ENCODE data around the gene KRTAP2-1. TPM values are rescaled to one million over a fixed set of nuclear protein-coding genes. Genes with fewer than 3 reads are reported as not detected.
"Not testable (repeated sequence)": the region's sequence is repeated elsewhere in the genome, so short reads cannot be mapped to it uniquely, and the experiment has no call there.

The KRTAP2-1 gene
- polyA plus RNA-seq, 2 donors = not detected

GRCh38 chr17:41037853-41038350 is 9.2 kb downstream of the KRTAP2-1 start:
- WGBS, 2 donors = 74 to 75% methylated on average over 2 of the region's 2 CpGs
- Histone ChIP-seq H3K27me3 (ENCODE audit: control insufficient read depth in 1 of 2, insufficient read depth in 2 of 2, low read length in 2 of 2) (no peaks in the 10 kb centered on the region), H3K4me3 (ENCODE audit: low read depth in 1 of 2, low read length in 2 of 2) (no peak overlapping the region), H3K27ac (ENCODE audit: low read depth in 2 of 2, low read length in 1 of 2) (no peak overlapping the region), H3K9me3 (ENCODE audit: control insufficient read depth in 2 of 2, insufficient read depth in 1 of 2, low read depth in 1 of 2, low read length in 1 of 2) (no peaks in the 10 kb centered on the region), H3K36me3 (ENCODE audit: control insufficient read depth in 2 of 2, insufficient read depth in 2 of 2, low read length in 1 of 2) (no peaks in the 10 kb centered on the region), H3K4me1 (ENCODE audit: control insufficient read depth in 2 of 2, insufficient read depth in 2 of 2, low read length in 1 of 2) (peaks cover 0 to 8% of the 10 kb centered on the region in 2 donors)

DNA sequence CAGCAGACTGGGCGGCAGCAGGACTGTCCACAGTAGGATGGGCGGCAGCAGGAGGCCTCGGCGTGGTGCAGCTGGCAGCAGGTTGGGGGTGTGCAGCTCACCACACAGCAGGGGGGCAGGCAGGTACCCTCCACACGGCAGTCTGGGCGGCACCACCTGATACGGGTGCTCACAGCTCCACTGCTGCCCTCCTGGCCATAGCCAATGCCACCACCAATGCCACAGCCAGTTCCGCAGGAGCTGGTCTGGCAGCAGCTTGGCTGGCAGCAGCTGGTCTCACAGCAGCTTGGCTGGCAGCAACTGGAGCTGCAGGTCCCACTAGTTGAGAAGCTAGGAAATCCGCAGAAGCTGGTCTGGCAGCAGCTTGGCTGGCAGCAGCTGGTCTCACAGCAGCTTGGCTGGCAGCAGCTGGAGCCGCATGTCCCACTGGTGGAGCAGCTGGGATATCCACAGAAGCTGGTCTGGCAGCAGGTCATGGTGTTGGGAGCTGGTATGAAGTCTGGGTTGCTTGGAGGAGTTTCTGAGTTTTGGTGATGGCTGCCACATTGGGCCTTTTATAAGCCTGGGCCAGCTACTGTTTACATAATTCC is 12.7 kb downstream of the KRTAP2-1 start, which contains the start of gene KRTAP1-3:
Gene KRTAP1-3 (minus strand): TSS at position 529 of the 590 bp plus-strand sequence. CDS start 53 bp downstream, at position 476.
- H3K4me1 ChIP-seq (ENCODE audit: control insufficient read depth in 2 of 2, insufficient read depth in 2 of 2, low read length in 1 of 2); H3K27me3 ChIP-seq (ENCODE audit: control insufficient read depth in 1 of 2, insufficient read depth in 2 of 2, low read length in 2 of 2); H3K9me3 ChIP-seq (ENCODE audit: control insufficient read depth in 2 of 2, insufficient read depth in 1 of 2, low read depth in 1 of 2, low read length in 1 of 2); H3K36me3 ChIP-seq (ENCODE audit: control insufficient read depth in 2 of 2, insufficient read depth in 2 of 2, low read length in 1 of 2); H3K4me3 ChIP-seq (ENCODE audit: low read depth in 1 of 2, low read length in 2 of 2); H3K27ac ChIP-seq (ENCODE audit: low read depth in 2 of 2, low read length in 1 of 2): not testable (repeated sequence)
- WGBS, 2 donors = 74 to 79% methylated on average over 9 to 10 of the region's 10 CpGs

GRCh38 chr17:41029633-41030245 is 17.4 kb downstream of the KRTAP2-1 start, which contains the start of gene KRTAP1-4:
TSS of gene KRTAP1-4 (minus strand) at chr17:41030195. CDS start at chr17:41030078, 117 bp downstream.
- peaks cover 0 to 14% of the 10 kb centered on the region in 2 donors for H3K4me1 ChIP-seq (ENCODE audit: control insufficient read depth in 2 of 2, insufficient read depth in 2 of 2, low read length in 1 of 2)
- H3K4me3 ChIP-seq (ENCODE audit: low read depth in 1 of 2, low read length in 2 of 2) = no peak within 1 kb of the TSS
- H3K9me3 ChIP-seq (ENCODE audit: control insufficient read depth in 2 of 2, insufficient read depth in 1 of 2, low read depth in 1 of 2, low read length in 1 of 2) = no peaks in the 10 kb centered on the region
- H3K36me3 ChIP-seq (ENCODE audit: control insufficient read depth in 2 of 2, insufficient read depth in 2 of 2, low read length in 1 of 2) = no peaks in the 10 kb centered on the region
- H3K27ac ChIP-seq (ENCODE audit: low read depth in 2 of 2, low read length in 1 of 2) = no peak within 1 kb of the TSS
- WGBS, 2 donors = 80 to 85% methylated on average over 12 of the region's 12 CpGs
- no peaks in the 10 kb centered on the region for H3K27me3 ChIP-seq (ENCODE audit: control insufficient read depth in 1 of 2, insufficient read depth in 2 of 2, low read length in 2 of 2)

DNA sequence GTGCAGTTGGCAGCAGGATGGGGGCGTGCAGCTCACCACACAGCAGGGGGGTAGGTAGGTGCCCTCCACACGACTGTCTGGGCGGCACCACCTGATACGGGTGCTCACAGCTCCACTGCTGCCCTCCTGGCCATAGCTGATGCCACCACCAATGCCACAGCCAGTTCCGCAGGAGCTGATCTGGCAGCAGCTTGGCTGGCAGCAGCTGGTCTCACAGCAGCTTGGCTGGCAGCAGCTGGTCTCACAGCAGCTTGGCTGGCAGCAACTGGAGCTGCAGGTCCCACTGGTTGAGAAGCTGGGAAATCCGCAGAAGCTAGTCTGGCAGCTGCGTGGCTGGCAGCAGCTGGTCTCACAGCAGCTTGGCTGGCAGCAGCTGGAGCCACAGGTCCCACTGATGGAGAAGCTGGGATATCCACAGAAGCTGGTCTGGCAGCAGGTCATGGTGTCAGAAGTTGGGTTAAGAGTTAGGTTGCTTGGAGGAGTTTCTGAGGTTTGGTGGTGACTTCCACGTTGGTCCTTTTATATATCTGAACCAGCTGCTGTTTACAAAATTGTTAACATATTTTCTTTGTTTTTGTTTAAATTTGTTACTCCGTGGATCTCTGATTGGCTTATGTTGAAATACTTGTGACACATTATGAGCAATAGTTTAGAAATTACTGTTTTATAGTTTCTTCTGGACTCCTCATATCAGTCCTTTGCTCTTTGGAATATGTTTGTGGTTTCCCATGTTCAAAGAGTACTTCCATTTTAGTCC is 20.2 kb downstream of the KRTAP2-1 start, which contains the start of gene KRTAP1-5:
Gene KRTAP1-5 (minus strand): TSS at position 494 of the 757 bp plus-strand sequence. CDS start 53 bp downstream, at position 441.
- WGBS, 2 donors = 52 to 65% methylated on average over 9 of the region's 9 CpGs
- Histone ChIP-seq H3K36me3 (ENCODE audit: control insufficient read depth in 2 of 2, insufficient read depth in 2 of 2, low read length in 1 of 2) (no peaks in the 10 kb centered on the region), H3K27me3 (ENCODE audit: control insufficient read depth in 1 of 2, insufficient read depth in 2 of 2, low read length in 2 of 2) (peaks cover 0 to 2% of the 10 kb centered on the region in 2 donors), H3K9me3 (ENCODE audit: control insufficient read depth in 2 of 2, insufficient read depth in 1 of 2, low read depth in 1 of 2, low read length in 1 of 2) (no peaks in the 10 kb centered on the region), H3K4me3 (ENCODE audit: low read depth in 1 of 2, low read length in 2 of 2) (no peak within 1 kb of the TSS), H3K4me1 (ENCODE audit: control insufficient read depth in 2 of 2, insufficient read depth in 2 of 2, low read length in 1 of 2) (peaks cover 0 to 10% of the 10 kb centered on the region in 2 donors), H3K27ac (ENCODE audit: low read depth in 2 of 2, low read length in 1 of 2) (no peak within 1 kb of the TSS)

DNA sequence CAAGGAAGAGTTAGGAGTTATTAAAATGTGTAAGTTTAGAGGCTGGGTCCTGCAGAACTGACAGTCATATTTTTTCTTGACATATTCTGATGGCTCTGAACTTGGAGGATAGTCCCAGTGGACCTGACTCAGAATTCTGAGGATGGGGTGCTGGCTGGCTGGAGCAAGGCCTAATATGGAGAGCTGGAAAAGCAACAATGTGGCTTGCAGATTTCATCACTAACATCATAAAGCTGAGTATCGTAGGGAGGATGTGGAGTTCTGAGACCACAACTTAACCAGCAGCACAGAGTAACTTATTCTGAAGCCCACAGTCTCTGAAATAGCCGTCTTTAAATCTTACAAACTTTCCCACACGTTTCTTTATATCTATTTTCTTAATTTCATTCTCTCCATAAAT is 22.4 kb downstream of the KRTAP2-1 start:
- 81 to 87% methylated on average over 3 of the region's 3 CpGs for WGBS, 2 donors
- H3K4me1 ChIP-seq (ENCODE audit: control insufficient read depth in 2 of 2, insufficient read depth in 2 of 2, low read length in 1 of 2) = peaks cover 0 to 9% of the 10 kb centered on the region in 2 donors
- H3K27ac ChIP-seq (ENCODE audit: low read depth in 2 of 2, low read length in 1 of 2) = no peak overlapping the region
- H3K4me3 ChIP-seq (ENCODE audit: low read depth in 1 of 2, low read length in 2 of 2) = no peak overlapping the region
- H3K36me3 ChIP-seq (ENCODE audit: control insufficient read depth in 2 of 2, insufficient read depth in 2 of 2, low read length in 1 of 2) = no peaks in the 10 kb centered on the region
- peaks cover 0 to 2% of the 10 kb centered on the region in 2 donors for H3K27me3 ChIP-seq (ENCODE audit: control insufficient read depth in 1 of 2, insufficient read depth in 2 of 2, low read length in 2 of 2)
- no peaks in the 10 kb centered on the region for H3K9me3 ChIP-seq (ENCODE audit: control insufficient read depth in 2 of 2, insufficient read depth in 1 of 2, low read depth in 1 of 2, low read length in 1 of 2)

- H3K27me3 ChIP-seq (ENCODE audit: control insufficient read depth in 1 of 2, insufficient read depth in 2 of 2, low read length in 2 of 2) = peaks cover 0 to 2% of the 10 kb centered on the region in 2 donors
- H3K27ac ChIP-seq (ENCODE audit: low read depth in 2 of 2, low read length in 1 of 2) = no peak overlapping the region
- H3K4me3 ChIP-seq (ENCODE audit: low read depth in 1 of 2, low read length in 2 of 2) = no peak overlapping the region
- no peaks in the 10 kb centered on the region for H3K9me3 ChIP-seq (ENCODE audit: control insufficient read depth in 2 of 2, insufficient read depth in 1 of 2, low read depth in 1 of 2, low read length in 1 of 2)
- no peaks in the 10 kb centered on the region for H3K36me3 ChIP-seq (ENCODE audit: control insufficient read depth in 2 of 2, insufficient read depth in 2 of 2, low read length in 1 of 2)
- H3K4me1 ChIP-seq (ENCODE audit: control insufficient read depth in 2 of 2, insufficient read depth in 2 of 2, low read length in 1 of 2) = no peaks in the 10 kb centered on the region
Measured at GRCh38 chr17:41020336-41020735, 26.8 kb downstream of the KRTAP2-1 start.

DNA sequence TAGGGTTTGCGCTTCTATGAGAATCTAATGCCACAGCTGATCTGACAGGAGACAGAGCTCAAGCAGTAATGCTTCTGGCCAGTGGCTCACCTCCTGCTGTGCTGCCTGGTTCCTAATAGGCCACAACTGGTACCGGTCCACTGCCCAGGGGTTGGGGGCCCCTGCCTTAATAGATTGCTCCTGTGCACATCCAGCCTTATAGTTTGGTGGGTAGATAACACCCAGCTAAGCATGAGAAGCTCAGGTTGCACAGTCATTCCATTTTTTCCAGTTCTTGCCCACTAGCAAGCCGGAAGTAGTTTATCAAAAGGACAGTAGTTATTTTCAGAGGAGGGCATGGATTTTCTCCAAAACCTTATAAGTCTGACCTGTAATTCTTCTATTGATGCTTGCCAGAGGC is 27.7 kb downstream of the KRTAP2-1 start:
- no peaks in the 10 kb centered on the region for H3K4me1 ChIP-seq (ENCODE audit: control insufficient read depth in 2 of 2, insufficient read depth in 2 of 2, low read length in 1 of 2)
- H3K27me3 ChIP-seq (ENCODE audit: control insufficient read depth in 1 of 2, insufficient read depth in 2 of 2, low read length in 2 of 2) = peaks cover 0 to 2% of the 10 kb centered on the region in 2 donors
- no peak overlapping the region for H3K4me3 ChIP-seq (ENCODE audit: low read depth in 1 of 2, low read length in 2 of 2)
- H3K27ac ChIP-seq (ENCODE audit: low read depth in 2 of 2, low read length in 1 of 2) = no peak overlapping the region
- no peaks in the 10 kb centered on the region for H3K36me3 ChIP-seq (ENCODE audit: control insufficient read depth in 2 of 2, insufficient read depth in 2 of 2, low read length in 1 of 2)
- 94% methylated on average over 3 of the region's 3 CpGs for WGBS, 2 donors
- no peaks in the 10 kb centered on the region for H3K9me3 ChIP-seq (ENCODE audit: control insufficient read depth in 2 of 2, insufficient read depth in 1 of 2, low read depth in 1 of 2, low read length in 1 of 2)

DNA sequence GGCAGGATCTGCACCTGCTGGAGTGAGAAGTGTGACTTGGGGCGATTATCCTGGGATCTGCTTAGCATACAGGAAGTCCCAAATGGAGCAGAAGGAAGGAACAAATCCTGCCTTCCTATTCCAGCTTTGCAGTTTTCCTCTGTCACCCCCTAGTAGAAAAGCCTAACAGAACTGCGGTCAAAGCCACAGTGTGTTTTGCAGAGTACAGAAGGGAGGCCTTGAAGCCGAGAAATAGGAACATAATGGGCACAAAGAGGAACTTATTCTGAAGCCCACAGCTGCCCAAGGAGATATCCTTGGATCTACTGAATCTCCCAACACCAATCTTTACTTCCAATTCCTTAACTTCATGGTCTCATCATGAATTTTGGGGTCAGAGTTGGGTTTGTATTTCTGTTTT is 28.6 kb downstream of the KRTAP2-1 start:
- H3K9me3 ChIP-seq (ENCODE audit: control insufficient read depth in 2 of 2, insufficient read depth in 1 of 2, low read depth in 1 of 2, low read length in 1 of 2) = no peaks in the 10 kb centered on the region
- 74 to 75% methylated on average over 3 of the region's 3 CpGs for WGBS, 2 donors
- no peaks in the 10 kb centered on the region for H3K4me1 ChIP-seq (ENCODE audit: control insufficient read depth in 2 of 2, insufficient read depth in 2 of 2, low read length in 1 of 2)
- H3K27ac ChIP-seq (ENCODE audit: low read depth in 2 of 2, low read length in 1 of 2) = no peak overlapping the region
- H3K4me3 ChIP-seq (ENCODE audit: low read depth in 1 of 2, low read length in 2 of 2) = no peak overlapping the region
- H3K27me3 ChIP-seq (ENCODE audit: control insufficient read depth in 1 of 2, insufficient read depth in 2 of 2, low read length in 2 of 2) = peaks cover 0 to 2% of the 10 kb centered on the region in 2 donors
- no peaks in the 10 kb centered on the region for H3K36me3 ChIP-seq (ENCODE audit: control insufficient read depth in 2 of 2, insufficient read depth in 2 of 2, low read length in 1 of 2)

- no peak overlapping the region for H3K4me3 ChIP-seq (ENCODE audit: low read depth in 1 of 2, low read length in 2 of 2)
- no peaks in the 10 kb centered on the region for H3K36me3 ChIP-seq (ENCODE audit: control insufficient read depth in 2 of 2, insufficient read depth in 2 of 2, low read length in 1 of 2)
- WGBS, 2 donors = 80 to 85% methylated on average over 13 of the region's 13 CpGs
Measured at GRCh38 chr17:41016578-41017215, 30.4 kb downstream of the KRTAP2-1 start.

More at GRCh38 chr17:41016578-41017215, 30.4 kb downstream of the KRTAP2-1 start:
- no peaks in the 10 kb centered on the region for H3K9me3 ChIP-seq (ENCODE audit: control insufficient read depth in 2 of 2, insufficient read depth in 1 of 2, low read depth in 1 of 2, low read length in 1 of 2)
- no peaks in the 10 kb centered on the region for H3K4me1 ChIP-seq (ENCODE audit: control insufficient read depth in 2 of 2, insufficient read depth in 2 of 2, low read length in 1 of 2)
- H3K27me3 ChIP-seq (ENCODE audit: control insufficient read depth in 1 of 2, insufficient read depth in 2 of 2, low read length in 2 of 2) = no peaks in the 10 kb centered on the region
- no peak overlapping the region for H3K27ac ChIP-seq (ENCODE audit: low read depth in 2 of 2, low read length in 1 of 2)
